AG04450 (cell line): Measurements from ENCODE around the gene ANXA2R. TPM values are rescaled to one million over a fixed set of nuclear protein-coding genes. Genes with fewer than 3 reads are reported as not detected.
A peak's percentile ranks its signal among the peaks of the same experiment; 100 is the strongest.

Source experiments
- CTCF ChIA-PET: fragments of 300-600, 350-600 bp; formaldehyde crosslinking; extraction: SDS; loops from one replicate; lab custom pipeline; 2022; ENCODE audit warnings: antibody characterized with exemption, inconsistent platforms; lab: Charles Lee
- POLR2A ChIA-PET: fragments of 350-600 bp; formaldehyde crosslinking; extraction: SDS; loops from one replicate; lab custom pipeline; 2021; ENCODE audit warnings: antibody characterized with exemption, inconsistent platforms; lab: Yijun Ruan, JAX
- DNase-seq: peaks from one replicate; pipeline ENCODE4 v3.0.0-alpha.2; 2011; ENCODE audit warnings: low read depth, low spot score
- H3K27ac ChIP-seq: one replicate; pipeline ENCODE4 v1.5.1; 2012; ENCODE audit warnings: low read depth, low read length, control low read depth
- H3K27me3 ChIP-seq: one replicate; pipeline ENCODE4 v1.6.0; 2012; ENCODE audit warnings: low read length; ENCODE audit not compliant: control insufficient read depth, insufficient read depth
- H3K4me3 ChIP-seq: 2 replicates; pipeline ENCODE4 v1.5.1; 2011; ENCODE audit warnings: mild to moderate bottlenecking, low read depth, low read length, control low read depth
- H3K9me3 ChIP-seq: 2 replicates; pipeline ENCODE4 v1.5.1; 2012; ENCODE audit warnings: low read length; ENCODE audit not compliant: control insufficient read depth, insufficient read depth
- CTCF ChIP-seq: IDR thresholded peaks from 2 replicates; pipeline ENCODE4 v1.5.1; 2011; ENCODE audit warnings: low read depth, low read length, control low read depth, inconsistent platforms
- polyA plus RNA-seq: library from polyadenylated mRNA; depleted of rRNA; stranded (reverse); fragments of >200 nt; gene quantifications from 2 replicates; pipeline ENCODE4 v1.2.3, GENCODE V29; 2011

Gene ANXA2R
- polyA plus RNA-seq, 1 experiment = 3.7 TPM

DNA sequence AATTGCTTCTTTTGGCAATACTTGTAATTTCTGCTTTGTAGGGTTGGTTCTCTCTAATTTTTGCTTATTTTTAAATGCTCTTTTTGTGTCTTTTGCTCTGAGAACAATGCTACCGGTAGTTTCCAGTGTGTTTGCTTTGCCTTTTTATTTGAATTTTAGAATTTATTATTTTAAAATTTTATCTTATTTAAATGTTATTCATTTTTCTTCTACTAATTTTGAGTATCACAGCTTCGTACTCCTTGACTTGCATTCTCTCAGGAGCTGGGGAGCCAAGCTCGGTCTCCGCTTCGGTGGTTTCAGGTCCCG, 45.9 kb downstream of the ANXA2R start:
- peak overlapping the region; percentile 66 for H3K4me3 ChIP-seq
- no peak for TF ChIP-seq CTCF
- H3K9me3 ChIP-seq = peaks cover 10% of the 10 kb centered on the region
- DNase-seq = no peak
- H3K27me3 ChIP-seq = no peaks in the 10 kb centered on the region
- CTCF ChIA-PET = interaction anchor here (0.6 to 5.1 kb wide), 11 partner anchors 9 to 127 kb away, joined by 3 to 48 read pairs (median 5); partner anchors contain the start of genes ANXA2R and ZNF131
- POLR2A ChIA-PET = interaction anchor here (0.8 to 3.9 kb wide), 10 partner anchors 14 to 82 kb away, joined by 3 to 26 read pairs (median 8); no protein-coding TSS in a partner anchor
- peak overlapping the region; percentile 97 for H3K27ac ChIP-seq

DNA sequence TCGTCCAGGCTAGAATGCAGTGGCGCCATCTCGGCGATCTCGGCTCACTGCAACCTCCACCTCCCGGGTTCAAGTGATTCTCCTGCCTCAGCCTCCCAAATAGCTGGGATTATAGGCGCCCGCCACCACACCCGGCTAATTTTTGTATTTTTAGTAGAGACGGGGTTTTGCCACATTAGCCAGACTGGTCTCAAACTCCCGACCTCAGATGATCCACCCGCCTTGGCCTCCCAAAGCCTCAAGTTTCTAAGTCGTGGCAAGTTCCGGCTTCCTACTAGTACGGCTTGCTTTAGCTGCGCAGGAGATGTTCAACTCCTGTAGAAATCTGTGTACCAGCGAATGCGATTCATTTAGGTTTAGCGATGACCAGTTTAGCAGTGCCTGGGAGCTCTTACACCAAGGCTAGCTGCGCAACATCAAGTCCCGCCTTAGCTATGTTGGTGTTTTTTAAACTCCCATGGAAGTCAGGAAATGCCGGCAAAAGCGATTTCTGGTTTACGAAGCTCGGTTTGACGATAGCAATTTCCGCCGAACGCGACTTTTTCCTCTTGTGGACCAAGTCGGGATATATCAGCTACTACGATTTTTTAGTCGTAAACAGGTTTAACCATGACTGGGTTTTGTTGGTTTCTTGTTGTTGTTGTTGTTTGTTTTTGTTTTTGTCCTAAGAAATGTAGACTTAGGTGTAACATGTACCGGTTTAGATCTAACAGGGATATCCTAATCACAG, 46.4 kb downstream of the ANXA2R start:
- Histone ChIP-seq H3K27ac (peak overlapping the region; percentile 97), H3K4me3 (peak overlapping the region; percentile 66), H3K9me3 (peaks cover 10% of the 10 kb centered on the region), H3K27me3 (no peaks in the 10 kb centered on the region)
- no peak for TF ChIP-seq CTCF
- CTCF ChIA-PET = interaction anchor here (0.6 to 5.1 kb wide), 11 partner anchors 9 to 127 kb away, joined by 3 to 48 read pairs (median 5); partner anchors contain the start of genes ANXA2R and ZNF131
- POLR2A ChIA-PET = interaction anchor here (0.7 to 3.9 kb wide), 11 partner anchors 8 to 82 kb away, joined by 3 to 26 read pairs (median 7); no protein-coding TSS in a partner anchor
- peak; percentile 66 for DNase-seq

DNA sequence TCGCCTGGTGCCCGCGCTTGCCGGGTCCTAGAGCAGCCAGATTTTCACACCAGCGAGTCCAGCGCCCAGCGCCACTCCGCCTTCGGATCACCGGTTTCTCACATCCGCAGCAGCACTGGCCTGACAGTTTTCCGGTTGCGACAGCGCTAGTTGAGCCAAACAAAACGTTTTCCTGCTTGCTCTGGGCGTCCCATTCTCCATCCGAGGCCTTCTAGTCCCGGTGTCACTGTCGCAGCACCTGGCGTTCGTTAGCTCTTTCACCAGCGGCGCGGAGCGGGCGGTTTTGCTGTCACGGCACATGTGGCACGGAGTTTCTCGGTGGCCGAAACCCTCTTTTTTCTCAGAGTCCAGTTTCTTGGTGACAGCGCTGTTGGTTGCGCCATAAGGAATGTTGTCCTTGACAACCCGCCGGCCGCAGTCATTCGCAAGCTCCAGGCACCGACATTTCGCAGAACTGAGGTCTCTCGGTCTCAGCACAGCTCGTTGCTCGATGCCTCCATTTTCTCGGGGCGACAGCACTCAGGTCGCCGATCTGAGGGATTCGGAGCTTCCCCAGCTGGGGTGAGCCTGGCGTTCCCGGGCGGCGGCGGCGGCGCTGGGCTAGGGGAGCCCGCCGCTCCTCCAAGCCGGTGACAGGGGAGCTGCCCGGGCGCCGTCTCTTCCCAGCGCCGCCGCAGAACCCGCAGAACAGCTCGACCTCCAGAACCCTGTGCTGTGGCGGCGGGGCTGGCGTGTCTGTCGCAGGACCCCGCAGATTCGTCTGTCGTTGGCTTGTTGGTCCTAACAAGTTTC, 47.8 kb downstream of the ANXA2R start:
- CTCF ChIA-PET = interaction anchor here (1.0 to 5.1 kb wide), 4 partner anchors 43 to 83 kb away, joined by 3 to 48 read pairs (median 4); partner anchors contain the start of gene ANXA2R
- no peaks in the 10 kb centered on the region for H3K27me3 ChIP-seq

DNA sequence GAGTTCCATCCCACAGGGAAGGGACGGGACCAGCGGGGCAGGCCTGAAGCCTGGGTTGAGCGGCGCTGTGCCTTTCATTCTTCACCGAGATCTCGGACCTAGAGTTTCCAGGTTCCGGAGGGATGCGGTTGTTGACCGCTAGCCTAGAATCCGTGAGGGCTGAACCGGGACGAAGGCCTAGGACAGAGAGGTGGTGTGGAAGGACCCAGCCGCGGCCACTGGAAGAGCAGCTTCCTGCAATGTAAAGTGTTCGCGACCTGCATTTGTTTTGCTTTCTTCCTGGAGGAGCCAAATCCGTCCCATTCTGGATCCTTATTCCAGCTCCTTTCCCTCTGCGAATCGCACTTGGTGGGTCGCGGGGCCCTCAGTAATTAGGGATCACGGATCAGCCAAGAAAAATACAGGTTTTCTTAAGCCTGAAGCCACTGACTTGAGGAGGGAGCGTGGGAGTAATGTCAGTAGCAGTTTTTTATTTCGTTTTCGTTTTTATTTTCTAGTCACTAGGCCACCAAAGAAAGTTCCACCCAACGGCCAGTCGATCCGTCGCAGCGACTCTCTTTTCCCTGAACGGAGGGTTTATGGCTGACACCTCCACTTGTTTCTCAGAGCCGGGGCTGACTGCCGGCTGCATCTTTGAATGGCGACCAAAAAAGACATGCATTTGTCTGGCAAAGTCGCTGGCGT, 48.6 kb downstream of the ANXA2R start:
- no peak for TF ChIP-seq CTCF
- Histone ChIP-seq H3K4me3 (peak overlapping the region; percentile 73), H3K27me3 (no peaks in the 10 kb centered on the region), H3K27ac (peak overlapping the region; percentile 97), H3K9me3 (peaks cover 10% of the 10 kb centered on the region)
- ChIA-PET POLR2A (interaction anchor here (1.0 to 3.9 kb wide), 7 partner anchors 15 to 47 kb away, joined by 3 to 26 read pairs (median 5); no protein-coding TSS in a partner anchor), CTCF (interaction anchor here (1.0 to 1.5 kb wide), 4 partner anchors 42 to 83 kb away, joined by 3 to 4 read pairs (median 4); no protein-coding TSS in a partner anchor)
- DNase-seq = no peak

More for the DNA sequence above, 47.8 kb downstream of the ANXA2R start:
- peaks cover 10% of the 10 kb centered on the region for H3K9me3 ChIP-seq
- POLR2A ChIA-PET = interaction anchor here (1.0 to 3.9 kb wide), 7 partner anchors 15 to 46 kb away, joined by 3 to 26 read pairs (median 5); no protein-coding TSS in a partner anchor
- H3K27ac ChIP-seq = peak overlapping the region; percentile 97
- TF ChIP-seq CTCF = no peak
- peak overlapping the region; percentile 73 for H3K4me3 ChIP-seq
- DNase-seq = no peak
